HG03095 (cell line): Measurements from ENCODE around the gene GATC.

Source experiments
- ATAC-seq: cut with Tn5 transposase; IDR thresholded peaks from one replicate; pipeline ENCODE4 v1.9.1; 2021; ENCODE audit warnings: moderate library complexity; ENCODE audit not compliant: unreplicated experiment

The GATC gene

GRCh38 chr12:120495731-120496412 lies 49.6 kb downstream of the GATC start, which contains the start of gene DYNLL1:
DYNLL1 (plus strand) TSS chr12:120496113; CDS start chr12:120496422, 309 bp downstream.
- ATAC-seq = peak; percentile 86

- peak; percentile 18 for ATAC-seq
Observed at GRCh38 chr12:120496413-120497340, 50.4 kb downstream of the GATC start.

- ATAC-seq = no peak
Observed at GRCh38 chr12:120497524-120498150, 51.4 kb downstream of the GATC start.

- ATAC-seq = no peak
Observed at GRCh38 chr12:120498870-120499515, 52.7 kb downstream of the GATC start.

- ATAC-seq = no peak
Observed at GRCh38 chr12:120500581-120500980, 54.3 kb downstream of the GATC start.

GRCh38 chr12:120504587-120504986 lies 58.3 kb downstream of the GATC start:
- no peak for ATAC-seq

GRCh38 chr12:120508537-120508936 lies 62.3 kb downstream of the GATC start:
- ATAC-seq = no peak
